ENCODE results near the gene ZBTB20.

DNA sequence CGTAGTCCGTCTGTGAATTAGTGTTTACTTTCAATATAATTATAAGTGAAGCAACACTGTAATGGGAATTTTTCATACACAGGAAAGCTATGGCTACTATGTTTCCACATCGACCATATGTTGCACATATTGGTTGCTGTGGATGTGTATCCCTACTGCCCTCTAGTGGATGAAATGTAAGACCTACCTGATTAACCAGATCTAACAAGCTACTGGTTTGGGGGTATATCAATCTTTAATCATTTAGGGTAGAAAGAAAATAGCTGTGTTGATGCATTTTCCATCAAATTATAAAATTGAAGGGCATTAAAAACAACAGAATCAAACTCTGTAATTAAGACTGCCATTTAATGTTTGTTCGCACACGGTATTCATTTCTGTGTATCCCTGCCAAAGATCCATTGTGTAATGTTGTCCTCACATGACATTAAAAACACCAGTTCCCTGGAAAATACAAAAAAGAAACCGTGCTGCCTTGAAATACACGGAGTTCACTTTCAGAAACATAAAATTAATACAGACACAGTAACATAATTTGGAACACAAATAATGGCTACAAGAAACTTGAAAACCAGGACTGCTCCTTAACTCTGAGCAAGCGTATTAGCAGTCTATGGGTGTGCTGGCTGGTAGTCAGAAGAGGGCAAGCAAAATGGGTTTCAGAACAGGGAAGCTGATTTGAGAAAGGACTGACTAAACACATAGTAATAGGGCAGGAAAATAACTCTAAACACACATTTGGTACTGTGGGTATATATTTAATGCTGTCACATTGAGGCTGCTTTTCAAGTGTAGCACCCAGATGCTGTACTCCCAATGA, 728.2 kb downstream of the ZBTB20 start:
- TF ChIP-seq, protein P1, sequence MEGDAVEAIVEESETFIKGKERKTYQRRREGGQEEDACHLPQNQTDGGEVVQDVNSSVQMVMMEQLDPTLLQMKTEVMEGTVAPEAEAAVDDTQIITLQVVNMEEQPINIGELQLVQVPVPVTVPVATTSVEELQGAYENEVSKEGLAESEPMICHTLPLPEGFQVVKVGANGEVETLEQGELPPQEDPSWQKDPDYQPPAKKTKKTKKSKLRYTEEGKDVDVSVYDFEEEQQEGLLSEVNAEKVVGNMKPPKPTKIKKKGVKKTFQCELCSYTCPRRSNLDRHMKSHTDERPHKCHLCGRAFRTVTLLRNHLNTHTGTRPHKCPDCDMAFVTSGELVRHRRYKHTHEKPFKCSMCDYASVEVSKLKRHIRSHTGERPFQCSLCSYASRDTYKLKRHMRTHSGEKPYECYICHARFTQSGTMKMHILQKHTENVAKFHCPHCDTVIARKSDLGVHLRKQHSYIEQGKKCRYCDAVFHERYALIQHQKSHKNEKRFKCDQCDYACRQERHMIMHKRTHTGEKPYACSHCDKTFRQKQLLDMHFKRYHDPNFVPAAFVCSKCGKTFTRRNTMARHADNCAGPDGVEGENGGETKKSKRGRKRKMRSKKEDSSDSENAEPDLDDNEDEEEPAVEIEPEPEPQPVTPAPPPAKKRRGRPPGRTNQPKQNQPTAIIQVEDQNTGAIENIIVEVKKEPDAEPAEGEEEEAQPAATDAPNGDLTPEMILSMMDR (IDR thresholded peaks at IDR 0.05; ENCODE audit: insufficient read depth, low read length), result peak; percentile 60
- TF ChIP-seq SPI1 (IDR thresholded peaks at IDR 0.05; ENCODE audit: borderline replicate concordance, low read depth) (no peak), POLR2AphosphoS5 (IDR thresholded peaks at IDR 0.05; ENCODE audit: low read depth) (no peak)
- TF ChIP-seq, protein P2, sequence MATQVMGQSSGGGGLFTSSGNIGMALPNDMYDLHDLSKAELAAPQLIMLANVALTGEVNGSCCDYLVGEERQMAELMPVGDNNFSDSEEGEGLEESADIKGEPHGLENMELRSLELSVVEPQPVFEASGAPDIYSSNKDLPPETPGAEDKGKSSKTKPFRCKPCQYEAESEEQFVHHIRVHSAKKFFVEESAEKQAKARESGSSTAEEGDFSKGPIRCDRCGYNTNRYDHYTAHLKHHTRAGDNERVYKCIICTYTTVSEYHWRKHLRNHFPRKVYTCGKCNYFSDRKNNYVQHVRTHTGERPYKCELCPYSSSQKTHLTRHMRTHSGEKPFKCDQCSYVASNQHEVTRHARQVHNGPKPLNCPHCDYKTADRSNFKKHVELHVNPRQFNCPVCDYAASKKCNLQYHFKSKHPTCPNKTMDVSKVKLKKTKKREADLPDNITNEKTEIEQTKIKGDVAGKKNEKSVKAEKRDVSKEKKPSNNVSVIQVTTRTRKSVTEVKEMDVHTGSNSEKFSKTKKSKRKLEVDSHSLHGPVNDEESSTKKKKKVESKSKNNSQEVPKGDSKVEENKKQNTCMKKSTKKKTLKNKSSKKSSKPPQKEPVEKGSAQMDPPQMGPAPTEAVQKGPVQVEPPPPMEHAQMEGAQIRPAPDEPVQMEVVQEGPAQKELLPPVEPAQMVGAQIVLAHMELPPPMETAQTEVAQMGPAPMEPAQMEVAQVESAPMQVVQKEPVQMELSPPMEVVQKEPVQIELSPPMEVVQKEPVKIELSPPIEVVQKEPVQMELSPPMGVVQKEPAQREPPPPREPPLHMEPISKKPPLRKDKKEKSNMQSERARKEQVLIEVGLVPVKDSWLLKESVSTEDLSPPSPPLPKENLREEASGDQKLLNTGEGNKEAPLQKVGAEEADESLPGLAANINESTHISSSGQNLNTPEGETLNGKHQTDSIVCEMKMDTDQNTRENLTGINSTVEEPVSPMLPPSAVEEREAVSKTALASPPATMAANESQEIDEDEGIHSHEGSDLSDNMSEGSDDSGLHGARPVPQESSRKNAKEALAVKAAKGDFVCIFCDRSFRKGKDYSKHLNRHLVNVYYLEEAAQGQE (IDR thresholded peaks at IDR 0.05; ENCODE audit: insufficient replicate concordance, low read depth), result peak; percentile 41
